SK-N-MC (cell line): ENCODE data around the gene LIPA.

ENCODE experiments used
- EZH2 ChIP-seq: fragments of 200-600 bp; sonication (generic); IDR thresholded peaks from one replicate; pipeline ENCODE4 v1.6.1; 2017; ENCODE audit warnings: antibody characterized with exemption
- FOXP2 ChIP-seq: optimal IDR thresholded peaks from 2 replicates; pipeline ENCODE3; 2011; ENCODE audit warnings: mild to moderate bottlenecking, moderate library complexity; ENCODE audit not compliant: insufficient read depth; ENCODE audit errors: extremely low read length, control extremely low read depth
- POLR2AphosphoS5 ChIP-seq: IDR thresholded peaks from 2 replicates; pipeline ENCODE4 v1.6.1; 2012; ENCODE audit warnings: mild to moderate bottlenecking, low read depth, low read length, borderline replicate concordance

DNA sequence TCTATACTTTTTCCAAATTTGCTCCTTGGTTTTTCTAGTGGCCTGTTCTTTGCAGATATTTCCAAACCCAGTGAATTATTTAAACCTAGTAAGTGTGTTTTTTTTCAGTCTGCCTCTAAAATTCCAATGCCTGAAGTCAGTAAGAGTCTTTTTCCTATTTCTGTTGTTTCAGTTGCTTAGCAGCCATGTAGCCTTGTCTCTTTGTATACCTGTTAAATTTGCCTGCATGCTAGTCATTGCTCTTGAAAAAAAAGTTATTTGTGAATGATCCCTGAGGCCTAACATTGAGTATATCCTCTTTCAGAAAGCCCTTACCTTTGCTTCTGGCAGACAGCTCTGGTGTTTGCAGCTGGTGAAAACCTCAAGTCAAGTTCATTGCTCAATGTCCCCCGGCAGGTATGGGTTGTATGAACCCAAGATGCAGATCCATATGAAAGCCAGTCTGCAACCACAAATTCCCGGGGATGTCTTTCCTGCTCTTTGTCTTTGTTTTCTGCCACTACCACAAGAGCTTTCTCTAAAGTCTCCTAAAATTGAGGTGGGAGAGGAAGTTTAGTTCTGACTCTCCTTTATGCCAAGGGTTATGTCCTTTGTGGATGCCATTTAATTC is 80.2 kb downstream of the LIPA start:
- TF ChIP-seq EZH2 (no peak), POLR2AphosphoS5 (no peak), FOXP2 (no peak)
